ENCODE results near the gene HP1BP3.

- TF ChIP-seq CTCF (IDR thresholded peaks at IDR 0.05): peak in 1 of 7 experiments; percentile 3
- TF ChIP-seq POLR2A (IDR thresholded peaks at IDR 0.05): no peak
Measured at GRCh38 chr1:20785907-20786252, 1.2 kb downstream of the HP1BP3 start.
